Measurements from ENCODE around the gene NEDD9.

NEDD9 gene

GRCh38 chr6:11185204-11185842 is 47.1 kb downstream of the NEDD9 start:
- ATAC-seq (ENCODE audit: low read depth) = no peak
- Mint-ChIP-seq H3K36me3 (peaks cover 49% of the 10 kb centered on the region), H3K4me1 (no peaks in the 10 kb centered on the region), H3K27me3 (no peaks in the 10 kb centered on the region), H3K4me3 (no peak overlapping the region), H3K9me3 (peaks cover 1% of the 10 kb centered on the region), H3K27ac (no peak overlapping the region)
- DNase-seq (ENCODE audit: low spot score in 2 of 2) = no peak

GRCh38 chr6:11183761-11184362 is 48.6 kb downstream of the NEDD9 start:
- H3K9me3 Mint-ChIP-seq = peaks cover 1% of the 10 kb centered on the region
- no peaks in the 10 kb centered on the region for H3K27me3 Mint-ChIP-seq
- no peak overlapping the region for H3K4me3 Mint-ChIP-seq
- ATAC-seq (ENCODE audit: low read depth) (no peak), DNase-seq (ENCODE audit: low spot score in 2 of 2) (no peak)
- no peak overlapping the region for H3K27ac Mint-ChIP-seq
- H3K36me3 Mint-ChIP-seq = peaks cover 47% of the 10 kb centered on the region
- H3K4me1 Mint-ChIP-seq = no peaks in the 10 kb centered on the region

- H3K36me3 Mint-ChIP-seq = peaks cover 29% of the 10 kb centered on the region
- DNase-seq (ENCODE audit: low spot score in 2 of 2) (no peak), ATAC-seq (ENCODE audit: low read depth) (no peak)
- H3K4me3 Mint-ChIP-seq = no peak overlapping the region
- H3K27me3 Mint-ChIP-seq = no peaks in the 10 kb centered on the region
- H3K27ac Mint-ChIP-seq = no peak overlapping the region
- no peaks in the 10 kb centered on the region for H3K4me1 Mint-ChIP-seq
- H3K9me3 Mint-ChIP-seq = peaks cover 1% of the 10 kb centered on the region
These were observed 50.9 kb downstream of the NEDD9 start for GRCh38 chr6:11181478-11182136.

- H3K4me1 Mint-ChIP-seq = no peaks in the 10 kb centered on the region
- H3K9me3 Mint-ChIP-seq = peaks cover 1% of the 10 kb centered on the region
- peaks cover 20% of the 10 kb centered on the region for H3K36me3 Mint-ChIP-seq
- no peaks in the 10 kb centered on the region for H3K27me3 Mint-ChIP-seq
- DNase-seq (ENCODE audit: low spot score in 2 of 2) = no peak
- no peak overlapping the region for H3K4me3 Mint-ChIP-seq
- H3K27ac Mint-ChIP-seq = no peak overlapping the region
- no peak for ATAC-seq (ENCODE audit: low read depth)
These were observed 52.9 kb downstream of the NEDD9 start for GRCh38 chr6:11179419-11180202.

GRCh38 chr6:11179088-11179418 is 53.4 kb downstream of the NEDD9 start:
- Mint-ChIP-seq H3K9me3 (peaks cover 1% of the 10 kb centered on the region), H3K36me3 (peaks cover 15% of the 10 kb centered on the region), H3K4me3 (no peak overlapping the region), H3K27me3 (no peaks in the 10 kb centered on the region), H3K4me1 (no peaks in the 10 kb centered on the region), H3K27ac (peak overlapping the region; percentile 21)
- ATAC-seq (ENCODE audit: low read depth) (no peak), DNase-seq (ENCODE audit: low spot score in 2 of 2) (no peak)

- peaks cover 1% of the 10 kb centered on the region for H3K9me3 Mint-ChIP-seq
- no peaks in the 10 kb centered on the region for H3K27me3 Mint-ChIP-seq
- peaks cover 8% of the 10 kb centered on the region for H3K4me1 Mint-ChIP-seq
- no peak overlapping the region for H3K27ac Mint-ChIP-seq
- DNase-seq (ENCODE audit: low spot score in 2 of 2) = no peak
- H3K36me3 Mint-ChIP-seq = peaks cover 4% of the 10 kb centered on the region
- no peak for ATAC-seq (ENCODE audit: low read depth)
- no peak overlapping the region for H3K4me3 Mint-ChIP-seq
These were observed 55.2 kb downstream of the NEDD9 start for GRCh38 chr6:11177271-11177670.

- DNase-seq (ENCODE audit: low spot score in 2 of 2) = no peak
- H3K27ac Mint-ChIP-seq = no peak overlapping the region
- ATAC-seq (ENCODE audit: low read depth) = no peak
These were observed 58.2 kb downstream of the NEDD9 start for GRCh38 chr6:11174242-11174611.

GRCh38 chr6:11172501-11173327 is 59.8 kb downstream of the NEDD9 start:
- peak; percentile 80 to 82 for DNase-seq (ENCODE audit: low spot score in 2 of 2)
- Mint-ChIP-seq H3K4me1 (peaks cover 10% of the 10 kb centered on the region), H3K27ac (no peak overlapping the region), H3K27me3 (no peaks in the 10 kb centered on the region), H3K36me3 (no peaks in the 10 kb centered on the region), H3K9me3 (no peaks in the 10 kb centered on the region), H3K4me3 (peak overlapping the region; percentile 70)
- peak; percentile 74 for ATAC-seq (ENCODE audit: low read depth)

More at GRCh38 chr6:11174242-11174611, 58.2 kb downstream of the NEDD9 start:
- no peaks in the 10 kb centered on the region for H3K27me3 Mint-ChIP-seq
- H3K9me3 Mint-ChIP-seq = no peaks in the 10 kb centered on the region
- no peaks in the 10 kb centered on the region for H3K36me3 Mint-ChIP-seq
- H3K4me3 Mint-ChIP-seq = no peak overlapping the region
- peaks cover 10% of the 10 kb centered on the region for H3K4me1 Mint-ChIP-seq

GRCh38 chr6:11171952-11172351 is 60.5 kb downstream of the NEDD9 start:
- no peaks in the 10 kb centered on the region for H3K27me3 Mint-ChIP-seq
- H3K4me3 Mint-ChIP-seq = no peak overlapping the region
- no peaks in the 10 kb centered on the region for H3K9me3 Mint-ChIP-seq
- peaks cover 10% of the 10 kb centered on the region for H3K4me1 Mint-ChIP-seq
- no peak for ATAC-seq (ENCODE audit: low read depth)
- no peak overlapping the region for H3K27ac Mint-ChIP-seq
- H3K36me3 Mint-ChIP-seq = no peaks in the 10 kb centered on the region
- no peak for DNase-seq (ENCODE audit: low spot score in 2 of 2)

- ATAC-seq (ENCODE audit: low read depth) = no peak
- H3K4me3 Mint-ChIP-seq = no peak overlapping the region
- no peaks in the 10 kb centered on the region for H3K9me3 Mint-ChIP-seq
- no peak for DNase-seq (ENCODE audit: low spot score in 2 of 2)
- H3K4me1 Mint-ChIP-seq = peaks cover 10% of the 10 kb centered on the region
- no peak overlapping the region for H3K27ac Mint-ChIP-seq
- no peaks in the 10 kb centered on the region for H3K27me3 Mint-ChIP-seq
- no peaks in the 10 kb centered on the region for H3K36me3 Mint-ChIP-seq
These were observed 64.3 kb downstream of the NEDD9 start for GRCh38 chr6:11168091-11168635.

GRCh38 chr6:11166948-11167347 is 65.5 kb downstream of the NEDD9 start:
- ATAC-seq (ENCODE audit: low read depth) = no peak
- no peaks in the 10 kb centered on the region for H3K27me3 Mint-ChIP-seq
- no peaks in the 10 kb centered on the region for H3K9me3 Mint-ChIP-seq
- no peaks in the 10 kb centered on the region for H3K4me1 Mint-ChIP-seq
- H3K4me3 Mint-ChIP-seq = no peak overlapping the region
- no peaks in the 10 kb centered on the region for H3K36me3 Mint-ChIP-seq
- H3K27ac Mint-ChIP-seq = no peak overlapping the region
- DNase-seq (ENCODE audit: low spot score in 2 of 2) = no peak

- Mint-ChIP-seq H3K9me3 (no peaks in the 10 kb centered on the region), H3K36me3 (no peaks in the 10 kb centered on the region), H3K4me1 (no peaks in the 10 kb centered on the region), H3K27ac (no peak overlapping the region), H3K27me3 (no peaks in the 10 kb centered on the region), H3K4me3 (no peak overlapping the region)
- ATAC-seq (ENCODE audit: low read depth) (no peak), DNase-seq (ENCODE audit: low spot score in 2 of 2) (no peak)
These were observed 67.5 kb downstream of the NEDD9 start for GRCh38 chr6:11164717-11165646.

- Mint-ChIP-seq H3K27ac (no peak overlapping the region), H3K27me3 (no peaks in the 10 kb centered on the region)
These were observed 68.5 kb downstream of the NEDD9 start for GRCh38 chr6:11163932-11164331.

More at GRCh38 chr6:11163932-11164331, 68.5 kb downstream of the NEDD9 start:
- Mint-ChIP-seq H3K36me3 (no peaks in the 10 kb centered on the region), H3K4me1 (no peaks in the 10 kb centered on the region), H3K9me3 (no peaks in the 10 kb centered on the region), H3K4me3 (no peak overlapping the region)
- ATAC-seq (ENCODE audit: low read depth) (no peak), DNase-seq (ENCODE audit: low spot score in 2 of 2) (no peak)
